ENCODE measurements around the gene LRRC75A.
A peak's percentile ranks its signal among the peaks of the same experiment; 100 is the strongest.
"Not testable (repeated sequence)": the region's sequence is repeated elsewhere in the genome, so short reads cannot be mapped to it uniquely, and the experiment has no call there.

LRRC75A gene

GRCh38 chr17:16491703-16492612 lies at the start of gene LRRC75A:
Gene LRRC75A, minus strand, starts transcription at chr17:16492193. Its CDS starts 203 bp downstream, at chr17:16491990.
- TF ChIP-seq CTCF (conservative IDR thresholded peaks at IDR 0.05; ENCODE audit: low read length): no peak
- DNase-seq (ENCODE audit: low read depth): peak; percentile 22
- H3K4me3 ChIP-seq (ENCODE audit: low read length): peak within 1 kb of the TSS; percentile 39

- no peak for DNase-seq (ENCODE audit: low read depth)
- H3K4me3 ChIP-seq (ENCODE audit: low read length): no peak overlapping the region
- no peak for TF ChIP-seq CTCF (conservative IDR thresholded peaks at IDR 0.05; ENCODE audit: low read length)
These were observed 45.1 kb upstream of the LRRC75A start for GRCh38 chr17:16537130-16537458.

GRCh38 chr17:16534236-16534635 lies 42.2 kb upstream of the LRRC75A start:
- DNase-seq (ENCODE audit: low read depth): no peak
- no peak overlapping the region for H3K4me3 ChIP-seq (ENCODE audit: low read length)
- no peak for TF ChIP-seq CTCF (conservative IDR thresholded peaks at IDR 0.05; ENCODE audit: low read length)

GRCh38 chr17:16529906-16530305 lies 37.9 kb upstream of the LRRC75A start:
- no peak for DNase-seq (ENCODE audit: low read depth)
- H3K4me3 ChIP-seq (ENCODE audit: low read length): no peak overlapping the region
- TF ChIP-seq CTCF (conservative IDR thresholded peaks at IDR 0.05; ENCODE audit: low read length): no peak

GRCh38 chr17:16527298-16527697 lies 35.3 kb upstream of the LRRC75A start:
- TF ChIP-seq CTCF (conservative IDR thresholded peaks at IDR 0.05; ENCODE audit: low read length): no peak
- no peak for DNase-seq (ENCODE audit: low read depth)
- H3K4me3 ChIP-seq (ENCODE audit: low read length): no peak overlapping the region

GRCh38 chr17:16525556-16525955 lies 33.6 kb upstream of the LRRC75A start:
- H3K4me3 ChIP-seq (ENCODE audit: low read length); DNase-seq (ENCODE audit: low read depth): not testable (repeated sequence)

- peak; percentile 97 for TF ChIP-seq CTCF (conservative IDR thresholded peaks at IDR 0.05; ENCODE audit: low read length)
- no peak overlapping the region for H3K4me3 ChIP-seq (ENCODE audit: low read length)
These were observed 29.2 kb upstream of the LRRC75A start for GRCh38 chr17:16521070-16521727.

More at GRCh38 chr17:16521070-16521727, 29.2 kb upstream of the LRRC75A start:
- DNase-seq (ENCODE audit: low read depth): peak; percentile 90

Measured in AG10803 (cell line).